ENCODE measurements around the gene OR52L1.

OR52L1 gene

DNA sequence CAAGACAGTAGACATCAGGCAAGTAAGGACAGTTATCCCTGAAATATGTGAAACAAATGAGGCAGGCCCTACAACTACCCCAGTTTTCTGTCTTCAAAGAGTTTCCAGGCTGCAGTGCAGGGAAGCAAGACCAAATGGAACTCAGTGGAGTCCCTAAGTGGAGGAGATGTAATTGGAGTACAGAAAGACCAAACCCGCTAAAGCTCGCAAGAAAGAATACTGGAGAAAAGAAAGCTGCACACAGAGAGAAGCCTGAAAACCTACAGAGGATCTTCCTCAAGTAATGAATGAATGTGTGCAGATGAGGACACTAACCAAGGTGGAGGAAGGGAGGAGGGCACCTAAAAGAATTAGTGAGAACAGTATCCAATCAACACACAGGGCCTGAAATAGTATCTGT is 46.0 kb downstream of the OR52L1 start:
- no peak for DNase-seq (ENCODE audit: low read depth)

DNA sequence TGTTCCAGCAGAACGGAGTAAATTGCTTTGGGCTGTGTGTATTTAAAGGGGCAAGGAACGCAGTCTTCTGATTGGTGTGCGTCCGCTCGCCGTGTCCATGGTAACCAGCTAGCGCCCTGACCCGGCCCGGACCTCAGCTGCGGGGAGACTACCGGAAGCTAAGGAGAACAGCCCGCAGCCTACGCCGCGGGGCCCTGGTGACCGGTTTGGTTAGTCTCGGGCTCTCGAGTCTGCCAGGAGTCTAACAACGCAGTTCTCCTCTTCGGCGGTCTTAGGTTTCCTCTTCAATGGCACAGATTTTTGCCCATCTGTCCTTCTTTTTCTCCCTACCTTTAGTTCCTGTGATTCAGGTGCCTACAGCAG is 48.2 kb downstream of the OR52L1 start:
- DNase-seq (ENCODE audit: low read depth), result no peak

DNA sequence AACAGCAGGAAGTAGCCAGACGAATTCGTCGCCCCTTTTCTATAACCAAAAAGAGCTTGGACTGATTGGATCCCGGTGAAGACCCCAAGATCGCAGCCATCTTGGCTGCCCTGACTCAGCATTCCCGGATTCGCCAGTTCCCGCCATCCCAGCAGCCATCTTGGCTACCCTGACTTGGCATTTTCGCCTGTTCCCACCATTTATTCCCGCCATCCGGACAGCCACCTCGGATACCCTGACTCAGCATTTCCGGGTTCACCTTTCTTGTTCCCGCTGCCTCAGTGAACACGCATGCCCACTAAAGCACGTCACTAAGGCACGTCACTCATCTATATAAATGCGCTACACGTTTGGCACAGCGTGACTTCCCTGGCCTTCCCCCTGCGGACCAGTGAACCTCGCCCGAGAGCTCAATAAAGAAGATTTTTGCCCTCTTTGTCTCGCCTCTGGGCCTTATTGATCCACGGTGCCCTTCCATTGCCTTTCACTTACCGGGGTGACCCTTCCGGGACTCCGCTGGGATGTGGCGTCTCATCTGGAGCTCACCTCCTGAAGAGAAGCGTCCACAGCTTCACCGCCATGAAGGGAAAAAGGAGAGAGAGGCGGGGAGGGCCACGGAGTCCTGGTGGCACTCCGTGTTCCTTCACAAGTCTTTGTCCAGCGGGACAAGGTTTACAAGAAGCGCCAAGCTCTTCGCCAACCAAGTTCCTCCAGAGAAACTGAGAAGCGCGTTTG is 48.8 kb downstream of the OR52L1 start:
- DNase-seq (ENCODE audit: low read depth), result no peak
